Stimulated activated CD8-positive, alpha-beta memory T cell treated with anti-CD3 and anti-CD28 coated beads, Interleukin-2, amount 100 ng/mL, for 1 hour (primary cell): Measurements from ENCODE around the gene DDX19B.
A peak's percentile ranks its signal among the peaks of the same experiment; 100 is the strongest.
"Not testable (repeated sequence)": the region's sequence is repeated elsewhere in the genome, so short reads cannot be mapped to it uniquely, and the experiment has no call there.

Source experiments
- DNase-seq, 2 donors: peaks; one replicate each; pipeline ENCODE4 v3.0.0-alpha.2; 2020; ENCODE audit warnings: low read depth in 2 of 2

The DDX19B gene

GRCh38 chr16:70287304-70287971 is 11.5 kb upstream of the DDX19B start:
- not testable (repeated sequence) for DNase-seq

GRCh38 chr16:70289229-70290094 is 9.5 kb upstream of the DDX19B start, which contains the start of gene AARS1:
Gene AARS1 (minus strand): TSS chr16:70289506. CDS start chr16:70282763, 6,743 bp downstream.
- DNase-seq: peak; percentile 81 to 86

GRCh38 chr16:70290949-70291519 is 8.0 kb upstream of the DDX19B start:
- DNase-seq: no peak

GRCh38 chr16:70292148-70292547 is 6.8 kb upstream of the DDX19B start:
- not testable (repeated sequence) for DNase-seq

- DNase-seq: no peak
These were observed 4.5 kb upstream of the DDX19B start for GRCh38 chr16:70294385-70295025.

- no peak for DNase-seq
These were observed 3.4 kb upstream of the DDX19B start for GRCh38 chr16:70295634-70296033.

- DNase-seq: no peak
These were observed 2.1 kb downstream of the DDX19B start for GRCh38 chr16:70301121-70301520.

GRCh38 chr16:70302745-70303144 is 3.8 kb downstream of the DDX19B start:
- DNase-seq: no peak

GRCh38 chr16:70304892-70305448 is 6.0 kb downstream of the DDX19B start:
- no peak for DNase-seq

GRCh38 chr16:70306880-70307279 is 7.9 kb downstream of the DDX19B start:
- no peak for DNase-seq

GRCh38 chr16:70307726-70308125 is 8.7 kb downstream of the DDX19B start:
- not testable (repeated sequence) for DNase-seq

- no peak for DNase-seq
These were observed 21.1 kb downstream of the DDX19B start for GRCh38 chr16:70320121-70320520.

- DNase-seq: no peak
These were observed 26.2 kb downstream of the DDX19B start for GRCh38 chr16:70324998-70325747.

- no peak for DNase-seq
These were observed 32.1 kb downstream of the DDX19B start for GRCh38 chr16:70331091-70331490.

GRCh38 chr16:70331588-70332358 is 32.8 kb downstream of the DDX19B start:
- no peak for DNase-seq

GRCh38 chr16:70332728-70333127 is 33.7 kb downstream of the DDX19B start:
- not testable (repeated sequence) for DNase-seq

- DNase-seq: no peak
These were observed 38.8 kb downstream of the DDX19B start for GRCh38 chr16:70337814-70338213.

GRCh38 chr16:70341600-70341999 is 42.6 kb downstream of the DDX19B start:
- DNase-seq: no peak

GRCh38 chr16:70342016-70342415 is 43.0 kb downstream of the DDX19B start:
- DNase-seq: no peak

- DNase-seq: no peak
These were observed 46.9 kb downstream of the DDX19B start for GRCh38 chr16:70345840-70346239.
